C4-2B (cell line): Measurements from ENCODE around the gene ERCC6L2.

ENCODE experiments used
- CTCF ChIP-seq: fragments of 450-650 bp; conservative IDR thresholded peaks from 2 replicates; pipeline ENCODE4 v1.5.1; 2017; ENCODE audit warnings: mild to moderate bottlenecking
- ZFX ChIP-seq: fragments of 450-650 bp; IDR thresholded peaks from 2 replicates; pipeline ENCODE4 v1.6.1; 2017

- TF ChIP-seq CTCF (no peak), ZFX (no peak)
Measured at GRCh38 chr9:95896580-95896979, 21.1 kb downstream of the ERCC6L2 start.
